ENCODE measurements around the gene CYP27C1.
"Not testable (repeated sequence)": the region's sequence is repeated elsewhere in the genome, so short reads cannot be mapped to it uniquely, and the experiment has no call there.

CYP27C1 gene

GRCh38 chr2:127169066-127169660 is 50.9 kb downstream of the CYP27C1 start:
- no peak for DNase-seq

DNA sequence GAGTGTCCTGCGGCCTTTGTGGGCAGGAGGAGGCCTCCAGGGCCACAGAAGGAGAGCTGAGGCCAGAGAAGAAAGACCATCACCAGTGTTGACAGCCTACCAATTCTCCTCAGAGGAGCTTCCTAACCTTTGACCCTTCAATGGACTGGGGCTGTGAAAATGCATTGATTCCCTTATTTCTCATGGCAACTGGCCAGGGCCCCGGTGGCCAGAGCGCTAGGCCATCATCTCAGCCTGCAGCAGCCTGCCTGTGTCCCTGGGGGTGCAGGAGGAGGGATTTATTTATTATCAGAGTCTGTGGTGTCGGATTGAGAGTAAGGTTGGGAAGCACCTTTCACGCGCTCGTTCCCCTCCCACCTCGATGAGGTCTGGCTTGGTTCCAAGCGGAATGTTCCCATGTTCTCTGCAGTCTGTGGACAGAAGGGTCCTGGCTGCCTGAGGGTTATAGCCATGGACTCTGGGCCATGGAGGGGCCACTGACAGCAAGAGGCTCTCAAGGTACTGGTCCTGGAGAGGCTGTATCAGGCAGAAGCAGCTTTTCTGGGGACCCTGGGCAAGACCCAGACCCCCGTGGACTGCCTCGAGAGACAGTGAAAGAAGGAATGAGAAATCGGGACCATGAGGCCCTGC is 53.8 kb downstream of the CYP27C1 start:
- no peak for DNase-seq

DNA sequence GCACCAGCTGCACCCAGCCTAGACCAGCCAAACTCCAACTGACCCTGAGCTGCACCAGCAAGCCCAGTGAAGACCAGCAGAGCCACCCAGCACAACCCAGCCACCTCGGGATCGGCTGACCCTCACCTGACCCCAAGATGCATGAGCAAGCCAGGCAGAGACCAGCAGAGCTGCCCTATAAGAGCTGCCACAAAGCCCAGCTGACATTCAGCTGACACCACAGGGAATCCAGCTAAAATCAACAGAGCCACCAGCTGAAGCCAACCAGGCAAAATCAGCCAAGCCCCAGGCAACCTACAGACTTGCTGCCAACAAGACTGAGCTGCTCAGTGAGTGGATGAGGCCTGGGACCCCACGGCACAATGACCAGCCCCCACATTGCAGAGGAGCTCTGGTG is 54.6 kb downstream of the CYP27C1 start:
- DNase-seq = no peak

DNA sequence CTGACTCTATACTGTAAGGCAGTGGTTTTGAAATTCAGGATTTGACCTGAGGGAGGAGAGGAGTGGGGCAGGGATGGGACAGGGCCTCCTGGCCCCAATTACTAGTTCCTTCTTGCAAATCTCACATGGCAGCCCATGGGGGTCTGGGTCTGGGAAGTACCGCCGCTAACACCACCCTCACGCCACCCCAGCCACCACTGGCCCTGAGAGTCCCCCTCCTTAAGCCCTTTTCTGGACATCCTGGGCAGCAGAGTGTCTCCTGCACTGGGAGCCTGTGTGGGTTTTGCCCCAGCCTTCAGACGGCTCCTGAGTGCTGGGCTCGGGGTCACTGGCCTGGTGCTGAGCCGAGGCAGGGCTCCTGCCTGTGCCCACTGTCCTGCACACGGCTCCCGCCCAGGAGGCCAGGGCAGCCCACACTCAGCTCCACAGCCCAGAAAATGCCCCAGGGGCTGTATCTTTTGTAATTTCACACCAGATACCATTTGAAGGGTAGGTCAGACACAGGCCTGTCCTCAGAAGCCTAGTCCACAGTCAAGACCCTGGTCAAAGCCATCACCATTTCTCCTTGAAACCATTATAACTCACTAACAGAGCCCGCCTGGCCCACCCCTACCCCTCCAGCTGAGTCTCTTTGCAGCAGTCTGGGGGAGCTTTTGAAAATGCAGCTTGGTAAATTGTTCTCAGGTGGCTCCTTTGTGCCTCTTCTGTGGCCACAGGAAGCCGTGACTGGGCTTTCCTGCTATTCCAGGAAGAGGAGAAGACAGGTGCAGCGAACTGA is 55.1 kb downstream of the CYP27C1 start:
- no peak for DNase-seq

GRCh38 chr2:127163921-127164320 is 56.2 kb downstream of the CYP27C1 start:
- DNase-seq = no peak

- not testable (repeated sequence) for DNase-seq
These were observed 57.1 kb downstream of the CYP27C1 start for GRCh38 chr2:127163090-127163406.

DNA sequence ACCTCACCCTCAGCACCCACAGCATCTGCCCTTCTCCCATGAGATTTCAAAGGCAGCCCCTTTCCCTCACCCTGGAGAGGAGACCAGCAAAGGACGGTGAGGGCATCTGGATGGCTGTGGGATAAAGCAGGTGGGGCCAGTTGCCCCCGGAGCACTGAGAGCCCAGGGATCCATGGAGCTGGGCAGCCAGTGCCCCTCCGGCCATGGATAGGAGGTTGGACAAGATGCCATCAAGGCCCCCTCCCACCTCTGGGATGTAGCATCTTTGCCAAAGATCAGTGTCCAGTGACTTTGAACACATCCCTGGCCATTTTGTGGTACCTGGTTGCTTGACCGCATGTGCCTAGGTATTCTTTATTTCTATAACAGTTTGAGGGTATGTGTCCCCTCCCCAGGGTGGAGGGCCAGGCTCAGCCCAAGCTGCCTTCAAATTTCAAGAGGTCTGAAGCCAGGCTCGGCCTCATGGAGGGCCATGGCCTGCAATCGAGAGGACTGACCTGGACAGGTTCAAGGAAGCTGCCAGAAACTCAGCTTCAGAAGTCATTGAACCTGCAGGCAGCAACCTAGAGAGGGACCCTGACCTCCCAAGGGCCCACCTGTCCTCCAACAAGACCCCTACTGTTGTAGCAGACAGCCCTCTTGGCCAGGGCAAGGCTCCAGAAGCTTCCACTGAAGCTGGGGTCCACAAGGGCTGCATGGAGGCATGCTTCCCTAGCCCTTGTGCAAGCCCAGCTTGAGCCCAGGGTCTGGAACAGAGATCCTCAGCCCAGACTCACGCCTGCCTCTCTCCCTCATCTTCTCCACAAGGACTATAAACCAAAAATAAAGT is 57.6 kb downstream of the CYP27C1 start:
- DNase-seq = no peak

- no peak for DNase-seq
These were observed 58.6 kb downstream of the CYP27C1 start for GRCh38 chr2:127161176-127162136.

- no peak for DNase-seq
These were observed 59.4 kb downstream of the CYP27C1 start for GRCh38 chr2:127160676-127161075.

GRCh38 chr2:127159543-127159942 is 60.6 kb downstream of the CYP27C1 start:
- DNase-seq = no peak

GRCh38 chr2:127158614-127159290 is 61.3 kb downstream of the CYP27C1 start:
- DNase-seq = no peak

DNA sequence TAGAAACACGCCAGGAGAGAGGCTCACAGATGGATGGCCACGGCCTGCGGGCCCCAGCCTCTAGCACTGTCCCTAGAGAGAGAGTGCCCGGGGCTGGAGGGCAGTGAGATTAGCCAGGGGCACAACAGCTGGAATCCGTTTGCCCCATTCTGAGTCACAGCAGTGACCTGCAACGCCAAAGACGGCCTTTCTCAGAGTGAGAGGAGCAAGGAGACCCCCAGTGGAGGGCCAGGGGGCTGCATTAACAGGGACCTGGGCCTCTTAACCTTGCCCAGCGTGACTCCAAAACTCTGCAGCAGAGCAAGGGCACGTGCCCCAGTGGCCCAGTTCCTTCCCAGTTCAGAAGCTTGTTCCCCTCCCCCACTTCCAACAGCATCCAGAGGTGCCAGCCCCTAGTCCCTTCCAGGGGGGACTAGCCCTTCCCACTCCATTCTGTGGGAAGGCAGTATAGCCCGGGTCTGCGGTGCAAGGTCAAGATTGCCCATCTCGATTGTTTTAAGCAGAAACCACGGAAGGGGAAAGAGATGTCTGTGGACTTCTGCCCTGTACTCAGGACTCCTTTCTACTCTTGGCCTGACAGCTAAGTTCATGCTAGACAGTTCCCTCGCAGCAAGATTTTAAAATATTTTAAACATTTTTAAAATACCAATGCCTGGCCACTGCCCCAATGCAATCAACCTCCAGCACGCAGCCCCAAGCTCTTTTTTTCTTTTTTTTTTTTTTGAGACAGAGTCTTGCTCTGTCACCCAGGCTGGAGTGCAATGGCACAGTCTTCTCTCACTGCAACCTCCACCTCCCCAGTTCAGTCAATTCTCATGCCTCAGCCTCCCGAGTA is 62.2 kb downstream of the CYP27C1 start:
- DNase-seq = no peak

DNA sequence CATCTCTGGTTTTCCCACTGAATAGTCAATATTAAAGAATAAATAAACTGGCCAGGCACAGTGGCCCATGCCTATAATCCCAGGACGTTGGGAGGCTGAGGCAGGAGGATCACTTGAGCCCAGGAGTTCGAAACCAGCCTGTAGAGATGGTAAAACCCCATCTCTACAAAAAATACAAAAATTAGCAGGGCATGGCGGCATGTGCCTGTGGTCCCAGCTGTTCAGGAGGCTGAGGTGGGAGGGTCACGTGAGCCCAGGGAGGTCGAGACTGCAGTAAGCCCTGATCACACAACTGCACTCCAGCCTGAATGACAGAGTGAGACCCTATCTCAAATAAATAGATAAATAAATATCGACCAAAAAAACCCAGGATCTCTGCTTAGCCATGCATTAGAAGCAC is 63.0 kb downstream of the CYP27C1 start:
- DNase-seq = no peak

- DNase-seq = no peak
These were observed 64.2 kb downstream of the CYP27C1 start for GRCh38 chr2:127155947-127156346.

GRCh38 chr2:127155028-127155581 is 65.0 kb downstream of the CYP27C1 start:
- no peak for DNase-seq

DNA sequence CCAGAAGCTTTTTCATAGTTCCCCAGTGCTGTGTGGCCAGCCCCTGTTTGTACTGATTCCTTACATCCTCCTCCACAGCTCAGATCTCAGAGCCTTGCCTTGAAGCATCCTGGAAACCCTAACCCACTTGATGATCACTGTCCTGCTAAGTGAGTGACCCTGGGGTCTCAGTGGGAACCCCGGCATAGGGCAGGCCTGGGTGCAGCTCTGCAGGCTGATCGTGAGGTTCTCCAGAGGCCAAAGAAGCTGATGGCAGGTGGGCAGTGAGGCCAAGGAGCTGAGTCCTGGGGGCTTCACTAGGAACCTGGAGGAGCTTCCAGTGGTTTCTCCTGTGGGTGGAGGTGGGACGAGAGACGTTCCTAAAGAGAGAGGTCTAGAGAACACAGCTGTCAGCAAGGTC is 65.7 kb downstream of the CYP27C1 start:
- DNase-seq = no peak

DNA sequence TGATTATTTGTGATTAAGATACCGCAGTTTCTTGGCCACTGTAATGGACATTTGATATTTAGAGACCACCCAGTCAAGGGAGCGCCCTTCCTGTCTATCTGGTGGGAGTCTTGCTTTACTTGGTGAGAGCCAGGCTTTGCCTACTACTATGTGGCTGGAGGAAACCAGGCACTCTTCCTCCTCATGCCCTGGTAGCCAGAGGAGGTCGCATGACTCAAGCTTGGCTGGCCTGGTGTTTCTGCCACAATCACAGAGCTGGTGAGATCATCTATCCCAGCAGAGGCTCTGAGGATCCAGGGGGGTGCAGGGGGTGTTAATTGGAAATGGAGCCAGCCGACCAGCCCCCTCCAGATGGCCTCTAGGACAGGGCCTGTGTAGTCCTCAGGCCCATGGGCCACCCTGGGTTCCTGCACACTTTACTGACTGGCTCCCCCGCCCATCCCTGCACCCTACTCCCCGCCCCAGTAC is 66.4 kb downstream of the CYP27C1 start:
- no peak for DNase-seq

DNA sequence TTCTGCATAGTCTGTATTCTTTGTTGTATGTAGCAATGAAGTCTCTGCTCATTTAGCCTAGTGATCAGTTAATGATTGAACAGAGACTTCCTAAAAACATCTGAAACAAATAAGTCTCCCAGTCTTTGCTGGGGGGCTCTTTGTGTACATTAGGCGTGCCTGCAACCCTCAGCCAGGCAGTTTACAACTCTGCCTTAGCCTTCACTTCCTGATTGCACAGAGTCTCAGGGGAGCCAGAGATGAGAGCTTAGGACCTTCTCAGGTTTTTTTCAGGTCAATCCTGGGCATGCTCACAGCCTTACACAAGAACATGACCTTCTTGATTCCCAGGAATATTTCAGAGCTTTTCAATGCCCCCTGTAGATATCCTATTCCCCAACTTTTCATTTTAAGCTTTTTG is 69.1 kb downstream of the CYP27C1 start:
- no peak for DNase-seq

DNA sequence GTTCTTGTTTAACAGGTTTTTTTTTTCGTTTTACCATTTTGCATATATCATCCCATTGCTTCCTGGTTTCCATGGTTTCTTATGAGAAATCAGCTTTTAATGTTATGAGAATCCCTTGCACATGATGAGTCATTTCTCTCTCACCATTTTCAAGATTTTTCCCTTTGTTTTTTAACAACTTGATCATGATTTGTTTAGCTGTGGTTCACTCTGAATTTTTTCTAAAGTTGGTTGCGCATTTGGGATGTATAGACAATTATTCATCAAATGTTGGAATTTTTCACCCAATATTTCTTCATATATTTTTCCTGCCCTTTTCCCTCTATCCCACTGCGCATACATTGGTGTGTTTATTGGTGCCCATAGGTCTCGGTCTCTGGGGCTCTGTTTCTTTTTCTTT is 70.7 kb downstream of the CYP27C1 start:
- no peak for DNase-seq

GRCh38 chr2:127146820-127147502 is 73.1 kb downstream of the CYP27C1 start:
- no peak for DNase-seq

Measured in activated CD4-positive, alpha-beta T cell treated with anti-CD3 and anti-CD28 coated beads for 48 hours (primary cell).